ENCODE results near the gene C9orf72.

DNA sequence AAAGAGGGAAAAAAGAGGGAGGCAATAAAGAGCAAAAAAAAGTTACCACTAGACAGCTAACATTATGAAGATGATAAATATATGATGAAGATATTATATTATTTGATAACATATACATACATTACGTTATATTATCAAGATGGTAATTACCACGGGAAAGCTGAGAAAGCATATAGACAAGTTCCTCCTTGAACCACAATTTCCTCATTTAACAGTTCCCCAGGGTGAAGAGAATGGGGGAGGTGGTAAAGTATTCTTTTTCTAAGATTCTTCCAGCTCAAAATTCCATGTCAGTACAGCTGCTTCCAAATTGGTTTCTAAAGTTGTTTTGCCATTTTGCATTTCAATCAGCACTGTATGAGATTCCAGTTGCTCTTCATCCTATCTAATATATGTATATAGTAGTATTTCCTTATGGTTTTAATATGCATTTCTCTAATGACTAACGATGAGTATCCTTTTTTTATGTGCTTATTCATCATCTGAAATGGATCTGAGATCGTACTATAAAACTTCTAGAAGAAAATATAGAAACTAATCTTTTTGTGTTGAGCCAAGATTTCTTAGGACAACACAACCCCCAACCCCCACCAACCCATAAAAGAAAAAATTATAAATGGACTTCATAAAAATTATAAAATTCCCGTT is 49.5 kb upstream of the C9orf72 start:
- TF ChIP-seq, protein P1, sequence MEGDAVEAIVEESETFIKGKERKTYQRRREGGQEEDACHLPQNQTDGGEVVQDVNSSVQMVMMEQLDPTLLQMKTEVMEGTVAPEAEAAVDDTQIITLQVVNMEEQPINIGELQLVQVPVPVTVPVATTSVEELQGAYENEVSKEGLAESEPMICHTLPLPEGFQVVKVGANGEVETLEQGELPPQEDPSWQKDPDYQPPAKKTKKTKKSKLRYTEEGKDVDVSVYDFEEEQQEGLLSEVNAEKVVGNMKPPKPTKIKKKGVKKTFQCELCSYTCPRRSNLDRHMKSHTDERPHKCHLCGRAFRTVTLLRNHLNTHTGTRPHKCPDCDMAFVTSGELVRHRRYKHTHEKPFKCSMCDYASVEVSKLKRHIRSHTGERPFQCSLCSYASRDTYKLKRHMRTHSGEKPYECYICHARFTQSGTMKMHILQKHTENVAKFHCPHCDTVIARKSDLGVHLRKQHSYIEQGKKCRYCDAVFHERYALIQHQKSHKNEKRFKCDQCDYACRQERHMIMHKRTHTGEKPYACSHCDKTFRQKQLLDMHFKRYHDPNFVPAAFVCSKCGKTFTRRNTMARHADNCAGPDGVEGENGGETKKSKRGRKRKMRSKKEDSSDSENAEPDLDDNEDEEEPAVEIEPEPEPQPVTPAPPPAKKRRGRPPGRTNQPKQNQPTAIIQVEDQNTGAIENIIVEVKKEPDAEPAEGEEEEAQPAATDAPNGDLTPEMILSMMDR (conservative IDR thresholded peaks at IDR 0.05; ENCODE audit: low read depth in 2 of 2) = no peak
- TF ChIP-seq, protein P2, sequence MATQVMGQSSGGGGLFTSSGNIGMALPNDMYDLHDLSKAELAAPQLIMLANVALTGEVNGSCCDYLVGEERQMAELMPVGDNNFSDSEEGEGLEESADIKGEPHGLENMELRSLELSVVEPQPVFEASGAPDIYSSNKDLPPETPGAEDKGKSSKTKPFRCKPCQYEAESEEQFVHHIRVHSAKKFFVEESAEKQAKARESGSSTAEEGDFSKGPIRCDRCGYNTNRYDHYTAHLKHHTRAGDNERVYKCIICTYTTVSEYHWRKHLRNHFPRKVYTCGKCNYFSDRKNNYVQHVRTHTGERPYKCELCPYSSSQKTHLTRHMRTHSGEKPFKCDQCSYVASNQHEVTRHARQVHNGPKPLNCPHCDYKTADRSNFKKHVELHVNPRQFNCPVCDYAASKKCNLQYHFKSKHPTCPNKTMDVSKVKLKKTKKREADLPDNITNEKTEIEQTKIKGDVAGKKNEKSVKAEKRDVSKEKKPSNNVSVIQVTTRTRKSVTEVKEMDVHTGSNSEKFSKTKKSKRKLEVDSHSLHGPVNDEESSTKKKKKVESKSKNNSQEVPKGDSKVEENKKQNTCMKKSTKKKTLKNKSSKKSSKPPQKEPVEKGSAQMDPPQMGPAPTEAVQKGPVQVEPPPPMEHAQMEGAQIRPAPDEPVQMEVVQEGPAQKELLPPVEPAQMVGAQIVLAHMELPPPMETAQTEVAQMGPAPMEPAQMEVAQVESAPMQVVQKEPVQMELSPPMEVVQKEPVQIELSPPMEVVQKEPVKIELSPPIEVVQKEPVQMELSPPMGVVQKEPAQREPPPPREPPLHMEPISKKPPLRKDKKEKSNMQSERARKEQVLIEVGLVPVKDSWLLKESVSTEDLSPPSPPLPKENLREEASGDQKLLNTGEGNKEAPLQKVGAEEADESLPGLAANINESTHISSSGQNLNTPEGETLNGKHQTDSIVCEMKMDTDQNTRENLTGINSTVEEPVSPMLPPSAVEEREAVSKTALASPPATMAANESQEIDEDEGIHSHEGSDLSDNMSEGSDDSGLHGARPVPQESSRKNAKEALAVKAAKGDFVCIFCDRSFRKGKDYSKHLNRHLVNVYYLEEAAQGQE (IDR thresholded peaks at IDR 0.05; ENCODE audit: unreplicated experiment) = no peak
- no peak for TF ChIP-seq EZH2 (IDR thresholded peaks at IDR 0.05; ENCODE audit: low read depth, unreplicated experiment)
- TF ChIP-seq POLR2AphosphoS5 (IDR thresholded peaks at IDR 0.05; ENCODE audit: low read depth) = no peak
- TF ChIP-seq CREB1 (CRISPR knock-in tag; IDR thresholded peaks at IDR 0.05; ENCODE audit: low read depth) = no peak
- no peak for TF ChIP-seq STAT1 (IDR thresholded peaks at IDR 0.05; ENCODE audit: unreplicated experiment)
- no peak for TF ChIP-seq EZH2phosphoT487 (IDR thresholded peaks at IDR 0.05; ENCODE audit: unreplicated experiment)
- no peak for TF ChIP-seq ZNF114 (CRISPR knock-in tag; IDR thresholded peaks at IDR 0.05)
- no peak for TF ChIP-seq JUNB (IDR thresholded peaks at IDR 0.05; ENCODE audit: unreplicated experiment)
- TF ChIP-seq, protein P3, sequence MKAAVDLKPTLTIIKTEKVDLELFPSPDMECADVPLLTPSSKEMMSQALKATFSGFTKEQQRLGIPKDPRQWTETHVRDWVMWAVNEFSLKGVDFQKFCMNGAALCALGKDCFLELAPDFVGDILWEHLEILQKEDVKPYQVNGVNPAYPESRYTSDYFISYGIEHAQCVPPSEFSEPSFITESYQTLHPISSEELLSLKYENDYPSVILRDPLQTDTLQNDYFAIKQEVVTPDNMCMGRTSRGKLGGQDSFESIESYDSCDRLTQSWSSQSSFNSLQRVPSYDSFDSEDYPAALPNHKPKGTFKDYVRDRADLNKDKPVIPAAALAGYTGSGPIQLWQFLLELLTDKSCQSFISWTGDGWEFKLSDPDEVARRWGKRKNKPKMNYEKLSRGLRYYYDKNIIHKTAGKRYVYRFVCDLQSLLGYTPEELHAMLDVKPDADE (IDR thresholded peaks at IDR 0.05) = no peak
- no peak for TF ChIP-seq NANOG (IDR thresholded peaks at IDR 0.05; ENCODE audit: borderline replicate concordance)
